ENCODE results near the gene TUBA3E. TPM values are rescaled to one million over a fixed set of nuclear protein-coding genes. Genes with fewer than 3 reads are reported as not detected.

The TUBA3E gene
- total and polyA plus RNA-seq, 9 of the 15 experiments (the other 6 are each of a cell fraction or from before 2014, with no cell fraction given), result 0.09 to 0.30 (median 0.13) TPM; not detected in 3

DNA sequence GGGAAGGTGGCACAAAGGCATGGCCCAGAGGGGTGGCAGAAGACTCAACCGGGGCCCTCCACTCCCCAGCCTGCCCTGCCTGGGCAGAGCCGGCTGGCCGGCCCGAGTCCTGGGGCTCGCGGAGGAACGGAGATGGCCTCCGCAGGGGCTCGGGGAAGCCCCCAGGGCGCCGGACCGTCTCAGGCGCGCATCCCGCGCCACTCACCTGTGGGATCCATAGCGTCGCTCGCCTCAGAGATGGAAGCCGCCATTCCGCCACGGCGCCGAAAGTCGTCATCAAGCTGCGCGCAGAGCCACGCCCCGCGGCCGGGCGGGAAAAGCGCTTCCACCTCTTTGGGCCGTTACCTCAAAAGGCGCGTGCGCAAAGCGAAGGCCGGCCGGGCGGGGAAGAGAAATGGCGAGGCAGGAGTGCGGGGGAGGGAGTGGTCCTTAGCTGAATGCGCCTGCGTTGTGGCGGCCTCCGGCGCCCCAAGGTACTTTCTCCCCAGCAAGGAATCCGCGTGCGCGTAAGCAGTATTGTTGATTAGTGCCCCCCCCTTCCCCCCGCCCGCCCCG lies 16.8 kb downstream of the TUBA3E start, which contains the start of gene SMPD4 (continued):
- TF ChIP-seq, protein P1, sequence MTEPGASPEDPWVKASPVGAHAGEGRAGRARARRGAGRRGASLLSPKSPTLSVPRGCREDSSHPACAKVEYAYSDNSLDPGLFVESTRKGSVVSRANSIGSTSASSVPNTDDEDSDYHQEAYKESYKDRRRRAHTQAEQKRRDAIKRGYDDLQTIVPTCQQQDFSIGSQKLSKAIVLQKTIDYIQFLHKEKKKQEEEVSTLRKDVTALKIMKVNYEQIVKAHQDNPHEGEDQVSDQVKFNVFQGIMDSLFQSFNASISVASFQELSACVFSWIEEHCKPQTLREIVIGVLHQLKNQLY (CRISPR knock-in tag; conservative IDR thresholded peaks at IDR 0.05), result no peak
- TF ChIP-seq RHOXF2B (CRISPR knock-in tag; conservative IDR thresholded peaks at IDR 0.05) (no peak), SIX5 (IDR thresholded peaks at IDR 0.05; ENCODE audit: borderline replicate concordance in 1 of 2, insufficient read depth in 1 of 2, low read depth in 1 of 2, low read length in 2 of 2) (no peak), ZNF239 (CRISPR knock-in tag; IDR thresholded peaks at IDR 0.05) (no peak), KDM2B (CRISPR knock-in tag; IDR thresholded peaks at IDR 0.05) (no peak), SNRNP70 (optimal IDR thresholded peaks at IDR 0.05; ENCODE audit: low read depth, low read length) (no peak), PHB (CRISPR knock-in tag; IDR thresholded peaks at IDR 0.05) (no peak), SMARCA4 (IDR thresholded peaks at IDR 0.05) (no peak), CBFA2T3 (IDR thresholded peaks at IDR 0.05) (no peak), KDM1A (IDR thresholded peaks at IDR 0.05) (no peak), EP300 (IDR thresholded peaks at IDR 0.05; ENCODE audit: low read length) (no peak), ZNF431 (CRISPR knock-in tag; IDR thresholded peaks at IDR 0.05) (no peak), ZNF79 (CRISPR knock-in tag; IDR thresholded peaks at IDR 0.05; ENCODE audit: low read depth) (no peak), ETS2 (tag; IDR thresholded peaks at IDR 0.05; ENCODE audit: borderline replicate concordance, poor library complexity, severe bottlenecking) (no peak), POLR3A (IDR thresholded peaks at IDR 0.05; ENCODE audit: borderline replicate concordance, extremely low read depth, insufficient read depth, insufficient read length) (no peak)
- TF ChIP-seq, protein P2, sequence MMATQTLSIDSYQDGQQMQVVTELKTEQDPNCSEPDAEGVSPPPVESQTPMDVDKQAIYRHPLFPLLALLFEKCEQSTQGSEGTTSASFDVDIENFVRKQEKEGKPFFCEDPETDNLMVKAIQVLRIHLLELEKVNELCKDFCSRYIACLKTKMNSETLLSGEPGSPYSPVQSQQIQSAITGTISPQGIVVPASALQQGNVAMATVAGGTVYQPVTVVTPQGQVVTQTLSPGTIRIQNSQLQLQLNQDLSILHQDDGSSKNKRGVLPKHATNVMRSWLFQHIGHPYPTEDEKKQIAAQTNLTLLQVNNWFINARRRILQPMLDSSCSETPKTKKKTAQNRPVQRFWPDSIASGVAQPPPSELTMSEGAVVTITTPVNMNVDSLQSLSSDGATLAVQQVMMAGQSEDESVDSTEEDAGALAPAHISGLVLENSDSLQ (IDR thresholded peaks at IDR 0.05), result no peak
- TF ChIP-seq, protein P3, sequence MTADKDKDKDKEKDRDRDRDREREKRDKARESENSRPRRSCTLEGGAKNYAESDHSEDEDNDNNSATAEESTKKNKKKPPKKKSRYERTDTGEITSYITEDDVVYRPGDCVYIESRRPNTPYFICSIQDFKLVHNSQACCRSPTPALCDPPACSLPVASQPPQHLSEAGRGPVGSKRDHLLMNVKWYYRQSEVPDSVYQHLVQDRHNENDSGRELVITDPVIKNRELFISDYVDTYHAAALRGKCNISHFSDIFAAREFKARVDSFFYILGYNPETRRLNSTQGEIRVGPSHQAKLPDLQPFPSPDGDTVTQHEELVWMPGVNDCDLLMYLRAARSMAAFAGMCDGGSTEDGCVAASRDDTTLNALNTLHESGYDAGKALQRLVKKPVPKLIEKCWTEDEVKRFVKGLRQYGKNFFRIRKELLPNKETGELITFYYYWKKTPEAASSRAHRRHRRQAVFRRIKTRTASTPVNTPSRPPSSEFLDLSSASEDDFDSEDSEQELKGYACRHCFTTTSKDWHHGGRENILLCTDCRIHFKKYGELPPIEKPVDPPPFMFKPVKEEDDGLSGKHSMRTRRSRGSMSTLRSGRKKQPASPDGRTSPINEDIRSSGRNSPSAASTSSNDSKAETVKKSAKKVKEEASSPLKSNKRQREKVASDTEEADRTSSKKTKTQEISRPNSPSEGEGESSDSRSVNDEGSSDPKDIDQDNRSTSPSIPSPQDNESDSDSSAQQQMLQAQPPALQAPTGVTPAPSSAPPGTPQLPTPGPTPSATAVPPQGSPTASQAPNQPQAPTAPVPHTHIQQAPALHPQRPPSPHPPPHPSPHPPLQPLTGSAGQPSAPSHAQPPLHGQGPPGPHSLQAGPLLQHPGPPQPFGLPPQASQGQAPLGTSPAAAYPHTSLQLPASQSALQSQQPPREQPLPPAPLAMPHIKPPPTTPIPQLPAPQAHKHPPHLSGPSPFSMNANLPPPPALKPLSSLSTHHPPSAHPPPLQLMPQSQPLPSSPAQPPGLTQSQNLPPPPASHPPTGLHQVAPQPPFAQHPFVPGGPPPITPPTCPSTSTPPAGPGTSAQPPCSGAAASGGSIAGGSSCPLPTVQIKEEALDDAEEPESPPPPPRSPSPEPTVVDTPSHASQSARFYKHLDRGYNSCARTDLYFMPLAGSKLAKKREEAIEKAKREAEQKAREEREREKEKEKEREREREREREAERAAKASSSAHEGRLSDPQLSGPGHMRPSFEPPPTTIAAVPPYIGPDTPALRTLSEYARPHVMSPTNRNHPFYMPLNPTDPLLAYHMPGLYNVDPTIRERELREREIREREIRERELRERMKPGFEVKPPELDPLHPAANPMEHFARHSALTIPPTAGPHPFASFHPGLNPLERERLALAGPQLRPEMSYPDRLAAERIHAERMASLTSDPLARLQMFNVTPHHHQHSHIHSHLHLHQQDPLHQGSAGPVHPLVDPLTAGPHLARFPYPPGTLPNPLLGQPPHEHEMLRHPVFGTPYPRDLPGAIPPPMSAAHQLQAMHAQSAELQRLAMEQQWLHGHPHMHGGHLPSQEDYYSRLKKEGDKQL (CRISPR knock-in tag; IDR thresholded peaks at IDR 0.05; ENCODE audit: borderline replicate concordance), result no peak
- TF ChIP-seq, protein P4, sequence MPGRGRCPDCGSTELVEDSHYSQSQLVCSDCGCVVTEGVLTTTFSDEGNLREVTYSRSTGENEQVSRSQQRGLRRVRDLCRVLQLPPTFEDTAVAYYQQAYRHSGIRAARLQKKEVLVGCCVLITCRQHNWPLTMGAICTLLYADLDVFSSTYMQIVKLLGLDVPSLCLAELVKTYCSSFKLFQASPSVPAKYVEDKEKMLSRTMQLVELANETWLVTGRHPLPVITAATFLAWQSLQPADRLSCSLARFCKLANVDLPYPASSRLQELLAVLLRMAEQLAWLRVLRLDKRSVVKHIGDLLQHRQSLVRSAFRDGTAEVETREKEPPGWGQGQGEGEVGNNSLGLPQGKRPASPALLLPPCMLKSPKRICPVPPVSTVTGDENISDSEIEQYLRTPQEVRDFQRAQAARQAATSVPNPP (IDR thresholded peaks at IDR 0.05; ENCODE audit: borderline replicate concordance, insufficient read depth, insufficient read length), result no peak
- TF ChIP-seq, protein P5, sequence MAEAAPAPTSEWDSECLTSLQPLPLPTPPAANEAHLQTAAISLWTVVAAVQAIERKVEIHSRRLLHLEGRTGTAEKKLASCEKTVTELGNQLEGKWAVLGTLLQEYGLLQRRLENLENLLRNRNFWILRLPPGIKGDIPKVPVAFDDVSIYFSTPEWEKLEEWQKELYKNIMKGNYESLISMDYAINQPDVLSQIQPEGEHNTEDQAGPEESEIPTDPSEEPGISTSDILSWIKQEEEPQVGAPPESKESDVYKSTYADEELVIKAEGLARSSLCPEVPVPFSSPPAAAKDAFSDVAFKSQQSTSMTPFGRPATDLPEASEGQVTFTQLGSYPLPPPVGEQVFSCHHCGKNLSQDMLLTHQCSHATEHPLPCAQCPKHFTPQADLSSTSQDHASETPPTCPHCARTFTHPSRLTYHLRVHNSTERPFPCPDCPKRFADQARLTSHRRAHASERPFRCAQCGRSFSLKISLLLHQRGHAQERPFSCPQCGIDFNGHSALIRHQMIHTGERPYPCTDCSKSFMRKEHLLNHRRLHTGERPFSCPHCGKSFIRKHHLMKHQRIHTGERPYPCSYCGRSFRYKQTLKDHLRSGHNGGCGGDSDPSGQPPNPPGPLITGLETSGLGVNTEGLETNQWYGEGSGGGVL (CRISPR knock-in tag; IDR thresholded peaks at IDR 0.05), result no peak

All from K562 (cell line).